ENCODE data around the gene MYL6.
A peak's percentile ranks its signal among the peaks of the same experiment; 100 is the strongest.

MYL6 gene

DNA sequence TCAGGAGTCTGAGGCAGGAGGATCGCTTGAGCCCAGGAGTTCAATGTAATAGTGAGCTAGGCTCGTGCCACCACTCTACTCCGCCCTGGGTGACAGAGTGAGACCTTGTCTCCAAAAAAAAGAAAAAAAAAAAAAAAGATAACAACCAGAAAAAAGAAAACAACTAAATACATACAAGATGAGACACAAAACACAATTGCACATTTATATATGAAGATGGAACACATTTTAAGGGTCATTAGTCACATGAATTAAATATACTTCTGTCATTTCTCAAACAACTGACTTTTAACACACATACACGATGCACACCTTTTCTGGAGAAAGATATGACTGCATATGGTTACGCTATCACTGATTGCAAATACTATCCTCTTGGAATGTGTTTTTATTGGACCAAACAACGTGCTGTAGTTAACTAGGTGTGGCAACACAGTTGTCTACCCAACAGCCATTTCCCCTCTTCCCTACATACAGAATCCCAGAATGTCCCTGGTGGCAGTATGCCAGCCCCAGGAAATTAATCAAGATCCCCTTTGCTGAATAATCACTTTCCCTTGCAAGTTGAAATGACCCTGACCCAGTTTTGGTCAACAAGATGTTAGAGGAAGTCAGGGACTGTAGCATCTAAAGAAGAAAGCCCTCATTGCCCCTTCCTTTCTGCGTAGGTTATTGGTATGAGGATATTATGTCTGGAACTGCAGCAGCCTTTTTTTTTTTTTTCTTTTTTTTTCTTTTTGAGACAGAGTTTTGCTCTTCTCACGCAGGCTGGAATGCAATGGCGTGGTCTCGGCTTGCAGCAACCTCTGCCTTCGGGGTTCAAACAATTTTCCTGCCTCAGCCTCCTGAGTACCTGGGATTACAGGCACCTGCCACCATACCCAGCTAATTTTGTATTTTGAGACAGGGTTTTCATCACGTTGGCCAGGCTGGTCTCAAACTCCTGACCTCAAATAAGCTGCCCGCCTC is 11.4 kb upstream of the MYL6 start:
- H3K27ac ChIP-seq (ENCODE audit: low read depth, low read length), result no peak overlapping the region
- peaks cover 25 to 35% of the 10 kb centered on the region in 2 donors for H3K36me3 ChIP-seq (ENCODE audit: control insufficient read depth in 1 of 2, insufficient read depth in 2 of 2, low read length in 2 of 2)
- no peaks in the 10 kb centered on the region for H3K27me3 ChIP-seq (ENCODE audit: control insufficient read depth in 1 of 2, insufficient read depth in 2 of 2, low read length in 2 of 2)
- H3K9ac ChIP-seq (ENCODE audit: low read depth in 1 of 2, low read length in 2 of 2), result no peak overlapping the region
- H3K4me3 ChIP-seq (ENCODE audit: low read depth in 1 of 2, low read length in 2 of 2), result no peak overlapping the region
- H3K9me3 ChIP-seq (ENCODE audit: control insufficient read depth in 1 of 2, low read length in 2 of 2), result no peaks in the 10 kb centered on the region
- peaks cover 12 to 18% of the 10 kb centered on the region in 2 donors for H3K4me1 ChIP-seq (ENCODE audit: control insufficient read depth in 1 of 2, insufficient read depth in 2 of 2, low read length in 2 of 2)

- no peak overlapping the region for H3K27ac ChIP-seq (ENCODE audit: low read depth, low read length)
- no peak overlapping the region for H3K4me3 ChIP-seq (ENCODE audit: low read depth in 1 of 2, low read length in 2 of 2)
- H3K9me3 ChIP-seq (ENCODE audit: control insufficient read depth in 1 of 2, low read length in 2 of 2), result no peaks in the 10 kb centered on the region
- peaks cover 31 to 35% of the 10 kb centered on the region in 2 donors for H3K4me1 ChIP-seq (ENCODE audit: control insufficient read depth in 1 of 2, insufficient read depth in 2 of 2, low read length in 2 of 2)
- no peak overlapping the region for H3K9ac ChIP-seq (ENCODE audit: low read depth in 1 of 2, low read length in 2 of 2)
- H3K36me3 ChIP-seq (ENCODE audit: control insufficient read depth in 1 of 2, insufficient read depth in 2 of 2, low read length in 2 of 2), result no peaks in the 10 kb centered on the region
- H3K27me3 ChIP-seq (ENCODE audit: control insufficient read depth in 1 of 2, insufficient read depth in 2 of 2, low read length in 2 of 2), result no peaks in the 10 kb centered on the region
Observed at GRCh38 chr12:56150563-56150962, 7.6 kb upstream of the MYL6 start.

GRCh38 chr12:56151672-56152131 is 6.5 kb upstream of the MYL6 start:
- Histone ChIP-seq H3K4me3 (ENCODE audit: low read depth in 1 of 2, low read length in 2 of 2) (peak overlapping the region; percentile 62 to 93), H3K9me3 (ENCODE audit: control insufficient read depth in 1 of 2, low read length in 2 of 2) (no peaks in the 10 kb centered on the region), H3K27ac (ENCODE audit: low read depth, low read length) (peak overlapping the region; percentile 81), H3K27me3 (ENCODE audit: control insufficient read depth in 1 of 2, insufficient read depth in 2 of 2, low read length in 2 of 2) (no peaks in the 10 kb centered on the region), H3K4me1 (ENCODE audit: control insufficient read depth in 1 of 2, insufficient read depth in 2 of 2, low read length in 2 of 2) (peaks cover 32 to 34% of the 10 kb centered on the region in 2 donors), H3K36me3 (ENCODE audit: control insufficient read depth in 1 of 2, insufficient read depth in 2 of 2, low read length in 2 of 2) (no peaks in the 10 kb centered on the region), H3K9ac (ENCODE audit: low read depth in 1 of 2, low read length in 2 of 2) (peak overlapping the region; percentile 79 to 85)

DNA sequence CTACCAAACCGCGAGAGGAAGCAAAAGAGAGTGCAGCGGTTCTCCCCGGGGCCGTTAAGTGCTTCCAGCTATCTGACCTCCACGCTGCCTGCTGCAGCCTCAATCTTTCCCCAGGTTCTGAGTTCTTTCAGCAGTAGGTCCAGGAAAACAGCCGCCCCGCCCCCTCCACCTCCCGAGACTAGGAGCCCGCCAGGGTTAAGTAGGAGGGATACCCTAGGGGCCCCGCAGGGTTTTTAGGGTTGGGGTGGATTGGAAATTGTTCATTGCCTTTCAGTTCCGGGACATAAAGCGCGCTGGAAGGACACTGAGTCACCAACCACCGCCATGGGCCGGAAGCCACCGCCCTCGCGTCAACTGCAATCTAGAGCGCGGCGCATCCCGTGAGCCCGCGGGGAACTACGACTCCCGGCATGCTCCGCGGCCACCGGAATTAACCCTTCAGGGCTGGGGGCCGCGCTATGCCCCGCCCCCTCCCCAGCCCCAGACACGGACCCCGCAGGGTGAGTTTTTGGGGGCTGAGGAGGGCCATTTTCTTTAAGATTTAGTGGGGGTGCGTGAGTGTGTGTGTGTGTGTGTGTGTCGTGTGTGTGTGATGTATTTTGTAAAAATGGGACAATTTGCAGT is 5.9 kb upstream of the MYL6 start, which contains the start of gene MYL6B:
Gene MYL6B, plus strand, starts transcription at position 456 of the 624 bp plus-strand sequence. CDS start 1,332 bp downstream, outside the sequence.
- H3K4me3 ChIP-seq (ENCODE audit: low read depth in 1 of 2, low read length in 2 of 2), result peak within 1 kb of the TSS; percentile 62 to 93
- H3K36me3 ChIP-seq (ENCODE audit: control insufficient read depth in 1 of 2, insufficient read depth in 2 of 2, low read length in 2 of 2), result no peaks in the 10 kb centered on the region
- H3K27me3 ChIP-seq (ENCODE audit: control insufficient read depth in 1 of 2, insufficient read depth in 2 of 2, low read length in 2 of 2), result no peaks in the 10 kb centered on the region
- H3K9me3 ChIP-seq (ENCODE audit: control insufficient read depth in 1 of 2, low read length in 2 of 2), result no peaks in the 10 kb centered on the region
- peaks cover 31% of the 10 kb centered on the region in 2 donors for H3K4me1 ChIP-seq (ENCODE audit: control insufficient read depth in 1 of 2, insufficient read depth in 2 of 2, low read length in 2 of 2)
- peak within 1 kb of the TSS; percentile 81 for H3K27ac ChIP-seq (ENCODE audit: low read depth, low read length)
- peak within 1 kb of the TSS; percentile 79 to 85 for H3K9ac ChIP-seq (ENCODE audit: low read depth in 1 of 2, low read length in 2 of 2)

DNA sequence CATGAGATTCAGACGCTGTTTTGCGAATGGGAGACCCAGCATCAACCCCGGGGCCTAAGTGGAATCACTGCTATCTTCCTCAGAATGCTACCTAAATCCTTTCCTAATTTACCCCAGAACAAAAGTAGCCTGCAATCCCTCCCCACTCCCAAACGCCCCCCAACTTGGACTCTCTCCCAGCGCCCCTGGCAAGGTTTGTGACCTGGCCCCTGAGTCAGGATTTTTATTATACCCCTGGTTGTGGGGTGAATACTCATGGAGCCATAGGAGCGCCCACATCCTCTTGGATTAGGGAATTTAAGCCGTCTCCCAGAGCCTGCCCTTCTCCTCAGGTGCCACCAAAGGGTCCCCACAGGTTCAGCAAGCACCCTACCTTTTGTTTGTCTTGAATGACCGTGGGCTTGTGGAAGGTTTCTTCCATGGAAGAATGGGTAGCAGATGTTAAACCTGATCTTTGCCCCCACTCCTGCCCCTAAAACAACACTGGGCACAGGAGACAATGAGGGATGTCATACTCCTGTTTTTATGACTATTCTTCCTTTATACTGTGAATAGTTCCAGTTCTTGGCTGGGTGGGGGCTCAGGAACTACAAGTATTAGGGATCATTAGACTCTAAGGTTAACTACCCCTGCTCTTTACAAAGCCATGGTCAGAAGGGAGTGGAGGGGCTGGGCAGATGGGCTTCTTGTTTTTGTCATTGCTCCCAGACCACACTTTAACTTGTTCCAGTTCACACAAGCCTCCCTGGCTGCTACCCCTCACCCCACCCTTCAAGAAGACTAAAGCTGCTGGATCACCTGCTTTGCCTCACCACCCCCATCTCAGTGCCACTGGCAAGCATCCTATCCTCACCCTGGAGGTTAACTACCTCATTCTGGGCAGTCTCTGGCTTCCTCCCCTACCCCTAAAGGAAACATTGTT is 5.1 kb upstream of the MYL6 start:
- Histone ChIP-seq H3K36me3 (ENCODE audit: control insufficient read depth in 1 of 2, insufficient read depth in 2 of 2, low read length in 2 of 2) (no peaks in the 10 kb centered on the region), H3K4me1 (ENCODE audit: control insufficient read depth in 1 of 2, insufficient read depth in 2 of 2, low read length in 2 of 2) (peaks cover 31 to 33% of the 10 kb centered on the region in 2 donors), H3K27me3 (ENCODE audit: control insufficient read depth in 1 of 2, insufficient read depth in 2 of 2, low read length in 2 of 2) (no peaks in the 10 kb centered on the region), H3K4me3 (ENCODE audit: low read depth in 1 of 2, low read length in 2 of 2) (peak overlapping the region; percentile 62 to 93), H3K9me3 (ENCODE audit: control insufficient read depth in 1 of 2, low read length in 2 of 2) (no peaks in the 10 kb centered on the region), H3K9ac (ENCODE audit: low read depth in 1 of 2, low read length in 2 of 2) (peak overlapping the region; percentile 35 to 85), H3K27ac (ENCODE audit: low read depth, low read length) (no peak overlapping the region)

- Histone ChIP-seq H3K27me3 (ENCODE audit: control insufficient read depth in 1 of 2, insufficient read depth in 2 of 2, low read length in 2 of 2) (no peaks in the 10 kb centered on the region), H3K4me1 (ENCODE audit: control insufficient read depth in 1 of 2, insufficient read depth in 2 of 2, low read length in 2 of 2) (peaks cover 31 to 33% of the 10 kb centered on the region in 2 donors), H3K27ac (ENCODE audit: low read depth, low read length) (no peak overlapping the region), H3K4me3 (ENCODE audit: low read depth in 1 of 2, low read length in 2 of 2) (no peak overlapping the region), H3K9me3 (ENCODE audit: control insufficient read depth in 1 of 2, low read length in 2 of 2) (no peaks in the 10 kb centered on the region), H3K36me3 (ENCODE audit: control insufficient read depth in 1 of 2, insufficient read depth in 2 of 2, low read length in 2 of 2) (no peaks in the 10 kb centered on the region), H3K9ac (ENCODE audit: low read depth in 1 of 2, low read length in 2 of 2) (no peak overlapping the region)
Observed at GRCh38 chr12:56153678-56154065, 4.5 kb upstream of the MYL6 start.

GRCh38 chr12:56154246-56154771 is 3.9 kb upstream of the MYL6 start:
- no peak overlapping the region for H3K9ac ChIP-seq (ENCODE audit: low read depth in 1 of 2, low read length in 2 of 2)
- H3K4me3 ChIP-seq (ENCODE audit: low read depth in 1 of 2, low read length in 2 of 2), result no peak overlapping the region
- H3K36me3 ChIP-seq (ENCODE audit: control insufficient read depth in 1 of 2, insufficient read depth in 2 of 2, low read length in 2 of 2), result peaks cover 0 to 1% of the 10 kb centered on the region in 2 donors
- no peaks in the 10 kb centered on the region for H3K9me3 ChIP-seq (ENCODE audit: control insufficient read depth in 1 of 2, low read length in 2 of 2)
- no peaks in the 10 kb centered on the region for H3K27me3 ChIP-seq (ENCODE audit: control insufficient read depth in 1 of 2, insufficient read depth in 2 of 2, low read length in 2 of 2)
- H3K4me1 ChIP-seq (ENCODE audit: control insufficient read depth in 1 of 2, insufficient read depth in 2 of 2, low read length in 2 of 2), result peaks cover 31 to 34% of the 10 kb centered on the region in 2 donors
- no peak overlapping the region for H3K27ac ChIP-seq (ENCODE audit: low read depth, low read length)

- Histone ChIP-seq H3K4me1 (ENCODE audit: control insufficient read depth in 1 of 2, insufficient read depth in 2 of 2, low read length in 2 of 2) (peaks cover 35 to 39% of the 10 kb centered on the region in 2 donors), H3K4me3 (ENCODE audit: low read depth in 1 of 2, low read length in 2 of 2) (no peak overlapping the region), H3K9ac (ENCODE audit: low read depth in 1 of 2, low read length in 2 of 2) (no peak overlapping the region), H3K9me3 (ENCODE audit: control insufficient read depth in 1 of 2, low read length in 2 of 2) (no peaks in the 10 kb centered on the region), H3K36me3 (ENCODE audit: control insufficient read depth in 1 of 2, insufficient read depth in 2 of 2, low read length in 2 of 2) (peaks cover 2 to 6% of the 10 kb centered on the region in 2 donors), H3K27ac (ENCODE audit: low read depth, low read length) (no peak overlapping the region), H3K27me3 (ENCODE audit: control insufficient read depth in 1 of 2, insufficient read depth in 2 of 2, low read length in 2 of 2) (no peaks in the 10 kb centered on the region)
Observed at GRCh38 chr12:56154818-56155217, 3.3 kb upstream of the MYL6 start.

- Histone ChIP-seq H3K4me3 (ENCODE audit: low read depth in 1 of 2, low read length in 2 of 2) (no peak overlapping the region), H3K27me3 (ENCODE audit: control insufficient read depth in 1 of 2, insufficient read depth in 2 of 2, low read length in 2 of 2) (no peaks in the 10 kb centered on the region), H3K27ac (ENCODE audit: low read depth, low read length) (no peak overlapping the region), H3K36me3 (ENCODE audit: control insufficient read depth in 1 of 2, insufficient read depth in 2 of 2, low read length in 2 of 2) (peaks cover 7 to 12% of the 10 kb centered on the region in 2 donors), H3K9ac (ENCODE audit: low read depth in 1 of 2, low read length in 2 of 2) (no peak overlapping the region), H3K9me3 (ENCODE audit: control insufficient read depth in 1 of 2, low read length in 2 of 2) (no peaks in the 10 kb centered on the region), H3K4me1 (ENCODE audit: control insufficient read depth in 1 of 2, insufficient read depth in 2 of 2, low read length in 2 of 2) (peaks cover 39 to 44% of the 10 kb centered on the region in 2 donors)
Observed at GRCh38 chr12:56155256-56155845, 2.8 kb upstream of the MYL6 start.
